Effector CD8-positive, alpha-beta T cell (primary cell): Measurements from ENCODE around the gene IGHMBP2.

ENCODE experiments used
- DNase-seq: peaks from one replicate; lab custom pipeline; 2025; lab: John Stamatoyannopoulos, UW

IGHMBP2 gene

GRCh38 chr11:68927280-68928135, 23.8 kb downstream of the IGHMBP2 start:
- DNase-seq = no peak

- DNase-seq = no peak
Measured at GRCh38 chr11:68928136-68928880, 24.6 kb downstream of the IGHMBP2 start.

GRCh38 chr11:68929135-68929534, 25.4 kb downstream of the IGHMBP2 start:
- DNase-seq = no peak

GRCh38 chr11:68929706-68930570, 26.2 kb downstream of the IGHMBP2 start:
- DNase-seq = no peak

GRCh38 chr11:68930991-68931855, 27.5 kb downstream of the IGHMBP2 start:
- no peak for DNase-seq

GRCh38 chr11:68931911-68932310, 28.2 kb downstream of the IGHMBP2 start:
- no peak for DNase-seq

GRCh38 chr11:68932358-68932757, 28.7 kb downstream of the IGHMBP2 start:
- DNase-seq = no peak

- no peak for DNase-seq
Measured at GRCh38 chr11:68932933-68933577, 29.4 kb downstream of the IGHMBP2 start.

GRCh38 chr11:68933605-68934320, 30.1 kb downstream of the IGHMBP2 start:
- no peak for DNase-seq

- DNase-seq = no peak
Measured at GRCh38 chr11:68934321-68934645, 30.6 kb downstream of the IGHMBP2 start.

- DNase-seq = no peak
Measured at GRCh38 chr11:68934666-68935065, 31.0 kb downstream of the IGHMBP2 start.

GRCh38 chr11:68935066-68935465, 31.4 kb downstream of the IGHMBP2 start:
- no peak for DNase-seq

- no peak for DNase-seq
Measured at GRCh38 chr11:68935516-68936357, 32.0 kb downstream of the IGHMBP2 start.

GRCh38 chr11:68936358-68936636, 32.6 kb downstream of the IGHMBP2 start:
- no peak for DNase-seq

GRCh38 chr11:68936676-68937620, 33.3 kb downstream of the IGHMBP2 start:
- no peak for DNase-seq

- DNase-seq = no peak
Measured at GRCh38 chr11:68938088-68938487, 34.4 kb downstream of the IGHMBP2 start.

GRCh38 chr11:68938816-68939582, 35.3 kb downstream of the IGHMBP2 start:
- DNase-seq = no peak
